Measurements from ENCODE around the gene ZNF132.
"Not testable (repeated sequence)": the region's sequence is repeated elsewhere in the genome, so short reads cannot be mapped to it uniquely, and the experiment has no call there.

ZNF132 gene

DNA sequence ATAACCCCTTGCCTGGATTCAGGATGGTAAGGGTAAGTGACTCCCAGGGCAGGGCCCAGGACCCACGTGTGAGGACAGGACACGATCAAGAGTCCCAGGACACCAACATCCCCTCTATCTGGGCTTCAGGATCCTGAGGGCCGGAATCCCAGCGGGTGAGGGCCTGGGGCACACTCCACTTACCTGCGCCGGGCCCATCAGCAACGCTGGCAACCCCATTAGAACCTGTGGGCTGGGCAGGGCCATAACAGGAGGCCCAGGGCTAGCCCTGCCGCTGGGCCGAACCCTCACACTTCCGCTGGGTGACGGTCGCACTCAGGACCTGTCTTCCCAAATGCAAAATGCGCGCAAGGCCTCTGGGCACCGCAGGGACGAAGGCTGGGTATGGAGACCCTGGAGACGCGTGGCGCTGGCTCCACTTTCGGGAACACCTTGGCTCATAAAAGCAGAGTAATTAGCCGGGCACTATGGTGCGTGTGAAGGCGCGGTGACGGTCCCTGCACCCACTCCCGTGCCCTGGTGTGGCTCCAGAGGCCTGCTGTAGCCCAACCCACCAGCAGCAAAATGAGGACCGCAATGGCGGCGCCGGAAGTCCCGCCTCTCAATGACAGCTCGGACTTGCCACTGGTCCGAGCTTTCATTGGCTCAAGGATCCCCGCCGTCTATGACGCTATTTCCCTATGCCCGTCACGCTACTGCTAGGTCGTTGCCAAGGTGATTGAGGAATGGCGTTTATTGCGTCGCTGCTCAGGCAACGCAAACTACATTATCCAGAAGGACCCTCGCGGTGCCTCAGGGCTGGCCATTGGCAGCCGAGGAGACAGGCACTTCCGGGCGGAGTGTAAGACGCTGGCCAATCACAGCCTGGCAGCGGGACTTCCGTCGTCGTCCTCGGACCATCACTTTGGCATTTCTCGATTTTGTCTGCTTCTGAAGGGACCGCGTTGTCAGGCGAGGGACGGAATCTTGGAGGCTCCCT lies at the start of gene ZNF132:
ZNF132 (minus strand) TSS at position 578 of the 979 bp plus-strand sequence; CDS start at position 246, 332 bp downstream.
- peak; percentile 81 to 90 for DNase-seq (ENCODE audit: low read depth in 2 of 2, low spot score in 1 of 2)

- not testable (repeated sequence) for DNase-seq (ENCODE audit: low read depth in 2 of 2, low spot score in 1 of 2)
These were observed 44.4 kb upstream of the ZNF132 start for GRCh38 chr19:58484349-58484748.

- DNase-seq (ENCODE audit: low read depth in 2 of 2, low spot score in 1 of 2) = no peak
These were observed 43.8 kb upstream of the ZNF132 start for GRCh38 chr19:58483776-58484175.

GRCh38 chr19:58482372-58482771 lies 42.4 kb upstream of the ZNF132 start:
- DNase-seq (ENCODE audit: low read depth in 2 of 2, low spot score in 1 of 2) = no peak

DNA sequence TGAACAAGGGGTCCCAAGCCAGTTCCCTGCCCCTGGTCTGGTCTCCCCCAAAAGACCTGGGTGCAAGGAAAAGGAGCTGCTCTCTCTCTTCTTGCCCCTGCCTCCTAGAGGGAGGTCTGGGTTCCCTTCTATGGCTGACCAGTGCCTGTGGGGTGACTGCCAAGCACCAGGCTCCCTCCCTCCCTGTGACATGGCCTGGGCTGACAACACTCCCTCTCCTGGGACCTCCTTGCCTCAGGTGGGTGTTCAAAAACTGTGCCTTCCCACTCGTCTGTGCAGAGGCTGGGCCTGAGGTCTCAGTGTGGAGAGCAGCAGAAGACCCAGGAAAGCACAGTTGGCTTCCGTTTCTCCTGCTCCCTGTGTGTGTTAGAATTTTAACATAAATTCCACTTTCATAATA lies 40.9 kb upstream of the ZNF132 start:
- DNase-seq (ENCODE audit: low read depth in 2 of 2, low spot score in 1 of 2) = no peak

DNA sequence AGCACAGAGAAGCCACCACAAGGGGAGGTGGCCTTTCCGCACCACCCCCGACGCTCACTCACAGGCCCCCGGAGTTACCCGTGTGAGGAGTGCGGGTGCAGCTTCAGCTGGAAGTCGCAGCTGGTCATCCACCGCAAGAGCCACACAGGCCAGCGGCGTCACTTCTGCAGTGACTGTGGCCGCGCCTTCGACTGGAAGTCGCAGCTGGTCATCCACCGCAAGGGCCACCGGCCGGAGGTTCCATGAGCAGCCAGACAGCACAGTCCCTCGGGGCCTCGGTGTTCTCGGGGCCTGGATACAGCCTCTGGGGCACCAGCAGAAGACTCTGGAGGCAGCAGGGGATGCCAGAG lies 40.5 kb upstream of the ZNF132 start:
- no peak for DNase-seq (ENCODE audit: low read depth in 2 of 2, low spot score in 1 of 2)

- no peak for DNase-seq (ENCODE audit: low read depth in 2 of 2, low spot score in 1 of 2)
These were observed 40.0 kb upstream of the ZNF132 start for GRCh38 chr19:58479736-58480480.

- no peak for DNase-seq (ENCODE audit: low read depth in 2 of 2, low spot score in 1 of 2)
These were observed 39.4 kb upstream of the ZNF132 start for GRCh38 chr19:58479303-58479702.

DNA sequence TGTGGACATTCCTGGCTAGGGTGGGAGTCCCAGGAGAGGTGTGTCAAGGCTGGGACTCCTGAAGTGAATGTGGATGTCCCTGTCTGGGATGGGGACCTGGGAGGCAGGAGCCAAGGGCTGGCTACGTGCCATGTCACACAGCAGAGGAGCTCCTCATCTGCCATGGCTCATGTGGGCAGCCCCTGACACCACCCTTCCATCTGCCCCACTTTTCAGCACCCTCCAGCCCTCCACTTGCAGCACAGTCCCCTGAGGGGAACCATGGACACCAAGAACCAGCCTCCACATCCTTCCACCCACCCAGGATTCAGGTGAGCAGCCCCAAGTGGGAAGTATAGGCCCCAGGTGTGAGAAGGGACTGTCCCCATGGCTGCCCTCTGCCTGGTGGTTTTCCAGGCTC lies 37.9 kb upstream of the ZNF132 start:
- no peak for DNase-seq (ENCODE audit: low read depth in 2 of 2, low spot score in 1 of 2)

- no peak for DNase-seq (ENCODE audit: low read depth in 2 of 2, low spot score in 1 of 2)
These were observed 37.2 kb upstream of the ZNF132 start for GRCh38 chr19:58477130-58477529.

DNA sequence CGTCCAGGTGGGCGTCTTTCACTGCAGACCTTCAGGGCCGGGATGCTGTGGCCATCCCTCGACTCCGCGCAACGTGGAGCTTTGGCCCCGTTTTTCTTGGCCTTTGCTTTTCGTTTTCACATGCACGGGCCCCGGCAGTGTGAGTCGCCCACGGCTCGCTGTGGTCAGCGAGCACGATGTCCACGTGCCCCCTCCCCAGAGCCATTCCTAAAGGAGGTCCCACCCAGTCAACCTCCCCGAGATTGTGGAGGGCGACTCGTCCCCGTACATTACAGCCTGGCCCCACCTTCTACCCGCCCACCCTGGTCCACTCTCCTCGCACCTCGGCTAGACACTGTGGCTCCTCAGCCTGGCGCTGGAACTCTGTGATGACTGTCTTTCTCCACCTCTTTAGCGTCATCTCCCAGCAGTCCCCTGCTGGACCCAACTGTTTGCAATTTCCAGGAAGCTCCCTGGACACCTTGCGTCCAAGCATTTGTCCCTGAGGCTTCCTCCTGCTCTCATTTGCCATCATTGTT lies 36.6 kb upstream of the ZNF132 start:
- DNase-seq (ENCODE audit: low read depth in 2 of 2, low spot score in 1 of 2) = no peak

DNA sequence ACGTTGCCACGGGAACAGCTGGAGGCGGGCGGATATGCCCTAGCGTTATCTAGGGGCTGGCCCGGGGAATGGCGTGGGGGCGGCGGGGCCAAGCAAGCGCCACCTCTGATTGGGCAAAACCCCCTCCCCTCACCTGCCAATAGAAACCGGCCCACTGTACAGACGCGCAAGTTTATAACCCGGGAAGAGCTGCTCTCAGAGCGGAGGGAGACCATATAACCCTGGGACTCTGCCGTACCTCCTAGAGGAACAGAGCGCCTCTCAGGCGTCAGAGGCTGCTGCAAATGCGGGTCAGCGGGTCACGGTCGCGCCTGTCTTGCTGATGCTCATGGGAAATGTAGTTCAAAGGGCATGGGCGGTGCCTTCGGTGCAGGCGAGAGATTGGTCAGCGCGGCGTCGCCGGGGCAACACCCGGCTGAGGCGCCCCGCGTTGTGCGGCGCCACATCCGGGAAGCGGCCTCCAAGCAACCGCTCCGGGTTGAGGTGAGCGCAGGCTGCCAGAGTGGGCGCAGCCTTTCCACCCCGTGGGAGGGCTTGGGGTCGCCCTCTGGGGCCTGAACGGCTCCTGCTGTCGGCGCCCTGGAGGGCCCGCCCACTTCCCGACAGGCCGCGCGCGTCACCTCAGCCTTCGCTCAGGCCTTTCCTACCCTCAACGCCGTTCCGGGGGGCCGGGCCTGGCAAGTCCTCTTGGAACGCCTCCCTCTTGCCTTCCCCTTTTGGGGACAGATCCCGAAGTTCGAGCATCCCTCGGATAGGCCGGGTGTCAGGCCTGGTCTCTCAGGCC lies 36.0 kb upstream of the ZNF132 start, which contains the start of gene ZNF446:
ZNF446 (plus strand) TSS at position 639 of the 784 bp plus-strand sequence. CDS start 867 bp downstream, outside the sequence.
- DNase-seq (ENCODE audit: low read depth in 2 of 2, low spot score in 1 of 2) = peak; percentile 88 to 94

DNA sequence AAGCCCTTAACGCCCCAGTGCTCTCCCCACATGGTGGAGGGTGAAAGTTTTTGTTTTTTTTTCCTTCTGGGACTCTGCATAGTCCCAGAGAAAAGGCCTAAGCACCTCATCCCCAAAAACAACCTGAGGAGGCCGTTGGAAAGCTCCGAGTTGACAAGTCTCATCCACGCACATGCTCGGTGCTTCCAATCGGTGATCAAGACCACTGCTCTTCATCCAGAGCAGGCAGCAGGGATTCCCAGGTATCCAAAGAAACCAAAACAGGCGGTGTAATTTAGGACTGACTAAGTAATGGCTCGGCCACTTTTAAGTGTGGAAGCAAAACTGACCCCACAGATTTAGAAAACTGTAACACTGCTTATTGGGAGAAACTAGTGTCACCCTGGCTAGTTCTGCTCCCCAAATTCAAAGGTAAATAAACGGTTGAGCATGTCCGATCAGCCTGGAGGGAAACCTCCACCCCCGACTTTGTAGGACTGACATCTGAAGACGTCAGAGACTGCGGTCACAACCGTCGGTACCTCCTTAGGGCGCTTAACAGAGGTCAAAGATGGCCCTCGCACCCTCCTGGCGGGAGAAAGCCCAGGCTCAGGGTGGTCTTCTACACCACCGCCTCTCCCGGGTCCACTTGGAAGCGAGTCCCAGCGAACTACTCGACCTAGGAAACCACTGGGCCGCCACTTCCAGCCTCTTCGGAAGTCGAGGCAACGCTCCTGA lies 35.2 kb upstream of the ZNF132 start:
- no peak for DNase-seq (ENCODE audit: low read depth in 2 of 2, low spot score in 1 of 2)

DNA sequence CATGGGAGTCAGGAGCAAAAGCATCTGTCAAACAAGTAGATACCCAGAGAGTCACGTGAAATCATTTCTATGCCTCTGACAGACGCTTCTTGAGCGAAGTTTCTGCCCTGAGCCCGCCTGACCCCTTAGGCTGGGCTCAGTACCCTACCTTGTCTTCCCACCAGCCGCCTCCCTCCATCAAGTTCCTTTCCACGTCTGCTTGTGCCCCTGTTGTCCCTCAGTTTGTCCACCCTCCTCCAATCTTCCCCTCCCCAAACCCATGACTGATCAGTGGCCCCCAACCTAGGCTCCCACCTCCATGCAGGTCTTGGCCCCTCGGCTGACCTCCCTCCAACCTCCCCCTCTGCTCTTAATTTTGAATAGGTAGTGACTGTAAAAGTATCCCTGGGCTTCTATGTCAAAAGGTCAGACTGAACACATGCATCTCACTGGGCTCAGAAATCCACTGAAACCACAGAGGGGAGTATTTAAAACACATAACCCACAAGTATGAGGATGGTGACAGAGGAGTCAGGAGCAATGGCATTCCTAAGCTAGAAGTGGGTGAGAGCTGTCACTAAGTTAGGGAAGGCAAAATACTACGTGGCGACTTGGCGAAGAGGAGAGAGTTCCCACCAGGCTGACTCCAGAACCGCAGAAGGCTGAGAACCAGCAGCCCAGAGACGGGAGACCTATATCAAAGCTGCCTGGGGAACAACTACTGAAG lies 34.5 kb upstream of the ZNF132 start:
- no peak for DNase-seq (ENCODE audit: low read depth in 2 of 2, low spot score in 1 of 2)

DNA sequence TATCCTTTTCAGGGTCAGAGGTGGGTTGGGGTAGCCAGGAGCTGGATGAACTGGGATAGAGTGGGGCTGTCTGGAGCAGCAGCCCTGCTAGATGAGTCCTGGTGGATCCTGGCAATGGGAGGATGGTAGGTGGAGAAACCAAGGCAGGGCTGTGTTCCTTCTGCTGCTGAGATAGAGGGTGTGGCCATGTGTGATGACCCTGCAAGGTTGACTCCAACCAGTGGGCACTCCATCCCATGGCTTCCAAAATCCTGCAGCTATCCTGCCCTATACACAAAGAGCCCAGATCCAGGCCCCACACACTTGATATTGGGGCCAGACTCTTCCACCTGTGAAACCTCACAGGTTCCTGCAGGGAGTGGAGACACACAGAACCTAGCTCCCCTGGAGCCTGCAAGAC lies 33.8 kb upstream of the ZNF132 start:
- DNase-seq (ENCODE audit: low read depth in 2 of 2, low spot score in 1 of 2) = no peak

DNA sequence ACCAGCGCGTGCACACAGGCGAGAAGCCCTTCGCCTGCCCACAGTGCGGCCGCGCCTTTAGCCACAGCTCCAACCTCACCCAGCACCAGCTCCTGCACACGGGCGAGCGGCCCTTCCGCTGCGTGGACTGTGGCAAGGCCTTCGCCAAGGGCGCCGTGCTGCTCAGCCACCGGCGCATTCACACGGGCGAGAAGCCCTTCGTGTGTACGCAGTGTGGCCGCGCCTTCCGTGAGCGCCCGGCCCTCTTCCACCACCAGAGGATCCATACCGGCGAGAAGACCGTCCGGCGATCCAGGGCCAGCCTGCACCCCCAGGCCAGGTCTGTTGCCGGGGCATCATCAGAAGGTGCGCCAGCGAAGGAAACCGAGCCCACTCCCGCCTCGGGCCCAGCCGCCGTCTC lies 31.8 kb upstream of the ZNF132 start:
- DNase-seq (ENCODE audit: low read depth in 2 of 2, low spot score in 1 of 2) = no peak

DNA sequence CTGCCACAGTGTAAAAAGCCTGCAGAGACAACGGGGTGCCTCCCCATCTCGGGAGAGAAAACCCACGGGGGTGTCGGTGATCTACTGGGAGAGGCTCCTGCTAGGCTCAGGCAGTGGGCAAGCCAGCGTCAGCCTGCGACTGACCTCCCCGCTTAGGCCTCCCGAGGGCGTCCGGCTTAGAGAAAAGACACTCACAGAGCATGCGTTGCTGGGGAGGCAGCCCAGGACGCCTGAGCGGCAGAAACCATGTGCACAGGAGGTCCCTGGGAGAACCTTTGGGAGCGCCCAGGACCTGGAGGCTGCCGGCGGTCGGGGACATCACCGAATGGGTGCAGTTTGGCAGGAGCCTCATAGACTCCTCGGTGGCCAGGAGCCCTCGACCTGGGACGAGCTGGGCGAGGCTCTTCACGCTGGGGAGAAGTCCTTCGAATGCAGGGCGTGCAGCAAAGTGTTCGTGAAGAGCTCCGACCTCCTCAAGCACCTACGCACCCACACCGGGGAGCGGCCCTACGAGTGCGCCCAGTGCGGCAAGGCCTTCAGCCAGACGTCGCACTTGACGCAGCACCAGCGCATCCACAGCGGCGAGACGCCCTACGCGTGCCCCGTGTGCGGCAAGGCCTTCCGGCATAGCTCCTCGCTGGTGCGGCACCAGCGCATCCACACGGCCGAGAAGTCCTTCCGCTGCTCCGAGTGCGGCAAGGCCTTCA lies 31.0 kb upstream of the ZNF132 start:
- not testable (repeated sequence) for DNase-seq (ENCODE audit: low read depth in 2 of 2, low spot score in 1 of 2)

GRCh38 chr19:58469241-58470013 lies 29.5 kb upstream of the ZNF132 start:
- DNase-seq (ENCODE audit: low read depth in 2 of 2, low spot score in 1 of 2) = no peak
